GM21381 (cell line): ENCODE results near the gene CDC42SE2.
"Not testable (repeated sequence)": the region's sequence is repeated elsewhere in the genome, so short reads cannot be mapped to it uniquely, and the experiment has no call there.

Experiments
- ATAC-seq: cut with Tn5 transposase; IDR thresholded peaks from one replicate; pipeline ENCODE4 v1.9.1; 2021; ENCODE audit warnings: mild to moderate bottlenecking, moderate library complexity; ENCODE audit not compliant: unreplicated experiment

CDC42SE2 gene

GRCh38 chr5:131386779-131387178 lies 122.9 kb downstream of the CDC42SE2 start:
- ATAC-seq, result no peak

- ATAC-seq, result no peak
Measured at GRCh38 chr5:131387255-131387654, 123.4 kb downstream of the CDC42SE2 start.

- ATAC-seq, result no peak
Measured at GRCh38 chr5:131389096-131389868, 125.4 kb downstream of the CDC42SE2 start.

- ATAC-seq, result no peak
Measured at GRCh38 chr5:131389869-131390265, 126.0 kb downstream of the CDC42SE2 start.

GRCh38 chr5:131392466-131393095 lies 128.7 kb downstream of the CDC42SE2 start:
- ATAC-seq, result no peak

GRCh38 chr5:131393498-131393968 lies 129.7 kb downstream of the CDC42SE2 start:
- no peak for ATAC-seq

- ATAC-seq, result peak; percentile 64
Measured at GRCh38 chr5:131394128-131394527, 130.3 kb downstream of the CDC42SE2 start.

GRCh38 chr5:131396015-131396414 lies 132.2 kb downstream of the CDC42SE2 start:
- peak; percentile 84 for ATAC-seq

GRCh38 chr5:131396630-131397273 lies 132.9 kb downstream of the CDC42SE2 start:
- ATAC-seq, result no peak

- ATAC-seq, result not testable (repeated sequence)
Measured at GRCh38 chr5:131399007-131399406, 135.2 kb downstream of the CDC42SE2 start.

- ATAC-seq, result no peak
Measured at GRCh38 chr5:131400585-131400984, 136.7 kb downstream of the CDC42SE2 start.

GRCh38 chr5:131405674-131406073 lies 141.8 kb downstream of the CDC42SE2 start:
- ATAC-seq, result no peak

GRCh38 chr5:131406076-131406475 lies 142.2 kb downstream of the CDC42SE2 start:
- ATAC-seq, result no peak

- ATAC-seq, result no peak
Measured at GRCh38 chr5:131406975-131407638, 143.3 kb downstream of the CDC42SE2 start.

GRCh38 chr5:131413605-131414559 lies 150.0 kb downstream of the CDC42SE2 start:
- peak; percentile 72 for ATAC-seq

GRCh38 chr5:131416729-131417128 lies 152.9 kb downstream of the CDC42SE2 start:
- peak; percentile 74 for ATAC-seq

- peak; percentile 33 for ATAC-seq
Measured at GRCh38 chr5:131417240-131417869, 153.5 kb downstream of the CDC42SE2 start.

- no peak for ATAC-seq
Measured at GRCh38 chr5:131418846-131419245, 155.0 kb downstream of the CDC42SE2 start.

GRCh38 chr5:131419877-131420276 lies 156.0 kb downstream of the CDC42SE2 start:
- no peak for ATAC-seq

- ATAC-seq, result no peak
Measured at GRCh38 chr5:131423056-131423455, 159.2 kb downstream of the CDC42SE2 start.
